Esophagus muscularis mucosa (tissue), 4 donors: ENCODE data around the gene ZMYM4.

ENCODE experiments used
- CTCF ChIP-seq, 3 experiments: fragments of 200-600 bp in 2 of 3; fragments of 450-650 bp in 1 of 3; sonication (generic) in 2 of 3; IDR thresholded peaks; one replicate each; pipeline ENCODE4 v1.5.1; 2017 to 2019; ENCODE audit warnings: antibody characterized with exemption in 3 of 3, mild to moderate bottlenecking in 2 of 3, moderate library complexity in 1 of 3
- EP300 ChIP-seq: sonication (generic); formaldehyde crosslinking; IDR thresholded peaks from one replicate; pipeline ENCODE4 v1.6.1; 2017; ENCODE audit warnings: antibody characterized with exemption
- POLR2A ChIP-seq: fragments of 450-650 bp; IDR thresholded peaks from one replicate; pipeline ENCODE4 v1.6.1; 2017; ENCODE audit warnings: antibody characterized with exemption, moderate library complexity, mild to moderate bottlenecking, low read depth
- POLR2AphosphoS5 ChIP-seq, 2 donors: sonication (generic); formaldehyde crosslinking; IDR thresholded peaks; one replicate each; pipeline ENCODE4 v1.6.1; 2017; ENCODE audit warnings: antibody characterized with exemption in 2 of 2

GRCh38 chr1:35282172-35282571 lies 13.7 kb downstream of the ZMYM4 start:
- TF ChIP-seq CTCF (IDR thresholded peaks at IDR 0.05) (no peak), POLR2AphosphoS5 (IDR thresholded peaks at IDR 0.05) (no peak), POLR2A (no peak), EP300 (no peak)
